GM06990 (cell line): ENCODE data around the gene ITPKC.
"Not testable (repeated sequence)": the region's sequence is repeated elsewhere in the genome, so short reads cannot be mapped to it uniquely, and the experiment has no call there.

Experiments
- DNase-seq: peaks from one replicate; pipeline ENCODE4 v3.0.0-alpha.2; 2011; ENCODE audit not compliant: insufficient read length; ENCODE audit errors: extremely low read depth
- H3K27me3 ChIP-seq: replicated peaks from 2 replicates; pipeline ENCODE4 v1.6.0; 2011; ENCODE audit warnings: low read length; ENCODE audit not compliant: control insufficient read depth, insufficient read depth
- H3K36me3 ChIP-seq: 2 replicates; pipeline ENCODE4 v1.5.1; 2011; ENCODE audit warnings: low read length; ENCODE audit not compliant: control insufficient read depth, insufficient read depth
- H3K4me3 ChIP-seq: replicated peaks from 2 replicates; pipeline ENCODE4 v1.5.1; 2011; ENCODE audit warnings: low read depth, mild to moderate bottlenecking, control low read depth, low read length
- TF ChIP-seq, protein P1 (sequence below): IDR thresholded peaks from 2 replicates; pipeline ENCODE4 v1.5.1; 2011; ENCODE audit warnings: low read length, control low read depth, mild to moderate bottlenecking, inconsistent platforms; ENCODE audit not compliant: insufficient read depth, poor library complexity, severe bottlenecking

The ITPKC gene

DNA sequence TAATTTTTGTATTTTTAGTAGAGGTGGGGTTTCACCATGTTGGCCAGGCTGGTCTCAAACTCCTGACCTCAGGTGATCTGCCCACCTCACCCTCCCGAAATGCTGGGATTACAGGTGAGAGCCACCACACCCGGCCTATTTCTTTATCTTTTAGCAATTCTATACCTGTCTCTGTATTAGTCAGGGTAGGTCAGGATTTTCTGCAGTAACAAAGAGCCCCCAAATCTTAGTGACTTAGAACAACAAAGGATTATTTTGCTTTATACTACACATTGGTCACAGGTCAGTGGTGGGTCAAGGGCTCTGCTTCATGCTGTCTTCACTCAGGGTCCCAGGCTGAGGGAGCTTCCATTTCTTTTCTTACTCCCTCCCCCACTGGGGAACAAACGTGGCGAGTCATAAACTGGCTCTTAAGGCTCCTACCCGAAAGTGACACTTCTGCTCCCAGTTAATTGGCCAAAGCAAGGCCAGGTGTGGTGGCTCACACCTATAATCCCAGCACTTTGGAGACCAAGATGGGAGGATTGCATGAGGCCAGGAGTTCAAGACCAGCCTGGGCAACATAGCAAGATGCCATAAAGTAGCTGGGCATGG lies 6.8 kb downstream of the ITPKC start:
- TF ChIP-seq, protein P1, sequence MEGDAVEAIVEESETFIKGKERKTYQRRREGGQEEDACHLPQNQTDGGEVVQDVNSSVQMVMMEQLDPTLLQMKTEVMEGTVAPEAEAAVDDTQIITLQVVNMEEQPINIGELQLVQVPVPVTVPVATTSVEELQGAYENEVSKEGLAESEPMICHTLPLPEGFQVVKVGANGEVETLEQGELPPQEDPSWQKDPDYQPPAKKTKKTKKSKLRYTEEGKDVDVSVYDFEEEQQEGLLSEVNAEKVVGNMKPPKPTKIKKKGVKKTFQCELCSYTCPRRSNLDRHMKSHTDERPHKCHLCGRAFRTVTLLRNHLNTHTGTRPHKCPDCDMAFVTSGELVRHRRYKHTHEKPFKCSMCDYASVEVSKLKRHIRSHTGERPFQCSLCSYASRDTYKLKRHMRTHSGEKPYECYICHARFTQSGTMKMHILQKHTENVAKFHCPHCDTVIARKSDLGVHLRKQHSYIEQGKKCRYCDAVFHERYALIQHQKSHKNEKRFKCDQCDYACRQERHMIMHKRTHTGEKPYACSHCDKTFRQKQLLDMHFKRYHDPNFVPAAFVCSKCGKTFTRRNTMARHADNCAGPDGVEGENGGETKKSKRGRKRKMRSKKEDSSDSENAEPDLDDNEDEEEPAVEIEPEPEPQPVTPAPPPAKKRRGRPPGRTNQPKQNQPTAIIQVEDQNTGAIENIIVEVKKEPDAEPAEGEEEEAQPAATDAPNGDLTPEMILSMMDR: no peak
- H3K4me3 ChIP-seq: no peak overlapping the region
- peaks cover 4% of the 10 kb centered on the region for H3K36me3 ChIP-seq
- no peaks in the 10 kb centered on the region for H3K27me3 ChIP-seq
- DNase-seq: no peak

- TF ChIP-seq, protein P1: no peak
- DNase-seq: no peak
- no peak overlapping the region for H3K4me3 ChIP-seq
- H3K27me3 ChIP-seq: no peaks in the 10 kb centered on the region
- peaks cover 6% of the 10 kb centered on the region for H3K36me3 ChIP-seq
Observed at GRCh38 chr19:40724315-40724714, 7.4 kb downstream of the ITPKC start.

GRCh38 chr19:40724855-40725254 lies 7.9 kb downstream of the ITPKC start:
- no peak for DNase-seq
- H3K4me3 ChIP-seq: no peak overlapping the region
- no peaks in the 10 kb centered on the region for H3K27me3 ChIP-seq
- TF ChIP-seq, protein P1: no peak
- H3K36me3 ChIP-seq: peaks cover 6% of the 10 kb centered on the region

- no peak for DNase-seq
- Histone ChIP-seq H3K36me3 (peaks cover 6% of the 10 kb centered on the region), H3K27me3 (no peaks in the 10 kb centered on the region), H3K4me3 (no peak overlapping the region)
- TF ChIP-seq, protein P1: no peak
Observed at GRCh38 chr19:40726279-40726678, 9.4 kb downstream of the ITPKC start.

GRCh38 chr19:40730065-40730464 lies 13.2 kb downstream of the ITPKC start:
- H3K36me3 ChIP-seq: peaks cover 15% of the 10 kb centered on the region

DNA sequence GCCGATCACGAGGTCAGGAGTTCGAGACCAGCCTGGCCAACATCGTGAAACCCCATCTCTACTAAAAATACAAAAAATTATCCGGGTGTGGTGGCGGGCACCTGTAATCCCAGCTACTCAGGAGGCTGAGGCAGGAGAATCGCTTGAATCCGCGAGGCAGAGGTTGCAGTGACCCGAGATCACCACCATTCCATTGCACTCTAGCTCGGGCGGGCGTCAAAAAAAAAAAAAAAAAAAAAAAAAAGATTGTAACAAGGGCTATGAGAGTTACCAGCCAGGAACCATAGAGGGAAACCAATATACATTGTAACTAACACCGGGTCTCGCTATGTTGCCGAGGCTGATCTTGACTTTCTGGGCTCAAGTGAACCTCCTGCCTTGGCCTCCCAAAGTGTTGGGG lies 15.4 kb downstream of the ITPKC start:
- not testable (repeated sequence) for H3K27me3 ChIP-seq, DNase-seq, H3K4me3 ChIP-seq
- peaks cover 19% of the 10 kb centered on the region for H3K36me3 ChIP-seq

More at GRCh38 chr19:40730065-40730464, 13.2 kb downstream of the ITPKC start:
- H3K4me3 ChIP-seq, H3K27me3 ChIP-seq, DNase-seq: not testable (repeated sequence)

DNA sequence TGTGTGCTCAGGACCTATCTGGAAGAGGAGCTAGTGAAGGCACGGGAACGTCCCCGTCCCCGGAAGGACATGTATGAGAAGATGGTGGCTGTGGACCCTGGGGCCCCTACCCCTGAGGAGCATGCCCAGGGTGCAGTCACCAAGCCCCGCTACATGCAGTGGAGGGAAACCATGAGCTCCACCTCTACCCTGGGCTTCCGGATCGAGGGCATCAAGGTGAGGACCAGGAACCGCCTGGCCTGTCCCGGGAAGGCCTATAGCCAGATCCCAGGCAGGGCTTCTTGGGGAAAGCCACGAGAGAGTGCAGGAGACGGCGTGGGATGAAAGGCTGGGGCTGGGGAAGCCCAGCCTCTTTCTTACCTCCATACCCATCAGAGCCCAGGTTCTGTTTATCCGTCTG lies 16.2 kb downstream of the ITPKC start:
- H3K4me3 ChIP-seq: no peak overlapping the region
- DNase-seq: no peak
- peaks cover 22% of the 10 kb centered on the region for H3K36me3 ChIP-seq
- TF ChIP-seq, protein P1: no peak
- no peaks in the 10 kb centered on the region for H3K27me3 ChIP-seq
